ENCODE data around the gene RSPO1. TPM values are rescaled to one million over a fixed set of nuclear protein-coding genes. Genes with fewer than 3 reads are reported as not detected.

Gene RSPO1
- polyA plus RNA-seq, 4 donors: 0.27 to 1.2 TPM; not detected in 2

DNA sequence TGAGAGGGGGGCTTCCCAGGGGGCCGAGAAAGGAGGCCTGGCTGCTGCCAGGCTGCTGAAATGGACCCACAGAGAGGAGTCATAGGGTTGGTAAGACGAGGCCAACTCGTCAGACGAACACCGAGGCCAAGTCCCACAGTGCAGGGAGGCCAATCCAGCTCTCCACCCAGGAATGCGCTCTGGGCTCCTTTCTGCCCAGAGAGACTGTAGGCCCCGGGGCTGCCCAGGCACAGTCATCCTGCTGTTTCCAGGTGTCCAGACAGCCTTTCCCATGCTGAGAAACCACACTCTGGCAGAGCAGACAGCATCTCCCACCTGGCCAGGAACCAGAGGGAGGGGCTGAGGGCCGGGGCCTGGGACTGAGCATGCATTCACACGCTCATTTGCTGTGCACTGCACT lies 26.7 kb upstream of the RSPO1 start:
- Histone ChIP-seq H3K9me3 (ENCODE audit: control insufficient read depth in 2 of 2, insufficient read depth in 1 of 2, low read depth in 1 of 2, low read length in 1 of 2) (no peaks in the 10 kb centered on the region), H3K4me1 (ENCODE audit: control insufficient read depth in 3 of 3, insufficient read depth in 2 of 3, low read depth in 1 of 3, low read length in 2 of 3) (no peaks in the 10 kb centered on the region), H3K36me3 (ENCODE audit: control insufficient read depth in 3 of 3, insufficient read depth in 2 of 3, low read depth in 1 of 3, low read length in 3 of 3) (no peaks in the 10 kb centered on the region), H3K27ac (ENCODE audit: low read depth in 1 of 3, low read length in 2 of 3) (no peak overlapping the region), H3K27me3 (ENCODE audit: control insufficient read depth in 3 of 3, insufficient read depth in 3 of 3, low read length in 3 of 3) (peaks cover 0 to 10% (median 5%) of the 10 kb centered on the region in 3 donors), H3K4me3 (ENCODE audit: low read depth in 1 of 3, low read length in 3 of 3) (no peak overlapping the region)
- DNase-seq: no peak
- WGBS, 3 donors: 69 to 71% (median 70%) methylated on average over 9 of the region's 9 CpGs
- FAIRE-seq: no peak

DNA sequence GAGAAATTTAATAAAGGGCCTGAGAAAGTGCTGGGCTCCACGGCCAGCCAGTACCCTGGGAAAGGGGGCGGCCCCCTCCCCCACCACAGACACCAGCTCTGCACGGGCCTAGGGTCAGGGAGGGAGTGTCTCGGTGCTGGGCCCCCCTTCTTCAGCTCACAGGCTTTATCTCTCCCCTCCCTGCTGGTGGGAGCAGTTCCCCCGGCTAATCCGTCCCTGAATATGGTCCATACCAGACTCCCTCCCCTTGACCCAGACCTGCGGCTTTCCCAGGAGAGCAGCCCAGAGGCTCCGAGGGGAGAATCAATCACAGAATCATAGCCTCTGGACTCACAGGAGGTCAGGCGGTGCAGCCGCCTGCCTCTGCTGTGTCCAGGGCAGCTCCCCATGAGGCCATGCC lies 26.0 kb upstream of the RSPO1 start:
- FAIRE-seq: no peak
- WGBS, 3 donors: 29 to 36% (median 33%) methylated on average over 10 of the region's 10 CpGs
- H3K27me3 ChIP-seq (ENCODE audit: control insufficient read depth in 3 of 3, insufficient read depth in 3 of 3, low read length in 3 of 3): peaks cover 0 to 10% (median 5%) of the 10 kb centered on the region in 3 donors
- H3K9me3 ChIP-seq (ENCODE audit: control insufficient read depth in 2 of 2, insufficient read depth in 1 of 2, low read depth in 1 of 2, low read length in 1 of 2): no peaks in the 10 kb centered on the region
- H3K36me3 ChIP-seq (ENCODE audit: control insufficient read depth in 3 of 3, insufficient read depth in 2 of 3, low read depth in 1 of 3, low read length in 3 of 3): no peaks in the 10 kb centered on the region
- H3K4me1 ChIP-seq (ENCODE audit: control insufficient read depth in 3 of 3, insufficient read depth in 2 of 3, low read depth in 1 of 3, low read length in 2 of 3): no peaks in the 10 kb centered on the region
- no peak overlapping the region for H3K27ac ChIP-seq (ENCODE audit: low read depth in 1 of 3, low read length in 2 of 3)
- DNase-seq: no peak
- no peak overlapping the region for H3K4me3 ChIP-seq (ENCODE audit: low read depth in 1 of 3, low read length in 3 of 3)

DNA sequence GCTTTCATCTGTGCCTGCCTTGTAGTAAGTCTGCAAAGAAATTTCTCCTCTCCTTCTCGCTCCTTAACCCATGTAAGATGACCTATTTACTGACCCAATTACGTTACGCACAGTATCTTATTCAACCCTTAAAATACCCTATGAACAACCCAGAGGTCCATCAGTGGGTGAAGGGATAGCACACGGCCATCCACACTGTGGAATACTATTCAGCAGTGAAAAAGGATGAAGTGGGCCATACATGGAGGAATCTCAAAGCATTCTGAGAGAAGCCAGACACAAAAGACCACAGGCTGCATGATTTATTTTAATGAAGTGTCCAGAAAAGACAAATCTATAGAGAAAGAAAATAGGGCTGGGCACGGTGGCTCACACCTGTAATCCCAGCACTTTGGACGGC lies 23.8 kb upstream of the RSPO1 start:
- no peak overlapping the region for H3K4me3 ChIP-seq (ENCODE audit: low read depth in 1 of 3, low read length in 3 of 3)
- WGBS, 3 donors: 75 to 89% (median 84%) methylated on average over 6 of the region's 6 CpGs
- H3K27me3 ChIP-seq (ENCODE audit: control insufficient read depth in 3 of 3, insufficient read depth in 3 of 3, low read length in 3 of 3): peaks cover 0 to 10% (median 5%) of the 10 kb centered on the region in 3 donors
- H3K9me3 ChIP-seq (ENCODE audit: control insufficient read depth in 2 of 2, insufficient read depth in 1 of 2, low read depth in 1 of 2, low read length in 1 of 2): no peaks in the 10 kb centered on the region
- H3K4me1 ChIP-seq (ENCODE audit: control insufficient read depth in 3 of 3, insufficient read depth in 2 of 3, low read depth in 1 of 3, low read length in 2 of 3): no peaks in the 10 kb centered on the region
- DNase-seq (no peak), FAIRE-seq (no peak)
- no peaks in the 10 kb centered on the region for H3K36me3 ChIP-seq (ENCODE audit: control insufficient read depth in 3 of 3, insufficient read depth in 2 of 3, low read depth in 1 of 3, low read length in 3 of 3)
- H3K27ac ChIP-seq (ENCODE audit: low read depth in 1 of 3, low read length in 2 of 3): no peak overlapping the region

DNA sequence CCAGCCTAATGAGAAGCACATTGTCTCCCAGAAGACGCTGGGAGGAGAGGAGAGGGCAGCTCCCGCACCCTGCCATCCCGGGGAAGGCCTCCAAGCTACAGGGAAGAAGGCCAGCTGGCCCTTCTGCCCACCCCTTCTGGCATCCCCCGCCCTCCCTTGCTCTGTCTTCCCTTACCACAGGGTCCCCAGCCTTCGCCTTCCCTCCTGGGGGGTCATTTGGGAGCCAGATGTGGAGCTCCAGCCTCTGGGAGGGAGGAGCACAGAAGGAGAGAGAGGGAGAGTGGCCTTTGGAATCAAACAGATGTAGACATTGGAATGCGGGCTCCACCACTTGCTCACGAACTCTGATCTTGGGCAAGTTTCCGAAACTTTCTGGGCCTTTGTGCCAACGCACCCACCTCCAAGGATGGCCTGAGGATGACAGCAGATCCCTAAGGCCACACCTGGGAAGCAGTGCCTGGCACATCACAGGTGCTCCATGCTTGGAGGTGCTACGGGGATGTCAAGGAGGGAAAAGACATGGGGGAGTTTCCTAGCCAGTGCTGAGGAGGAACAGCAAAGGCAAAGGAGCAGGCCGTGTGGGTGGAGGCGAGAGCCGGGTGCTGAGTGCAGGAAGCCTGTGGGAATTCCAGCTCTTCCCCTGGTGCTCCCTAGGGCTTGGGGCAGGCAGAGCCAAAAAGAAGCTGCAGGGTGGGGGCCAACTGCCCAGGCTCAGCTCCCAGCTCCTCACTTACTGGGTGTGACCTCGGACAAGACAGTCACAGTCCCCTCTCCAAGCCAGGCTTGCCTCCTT lies 23.1 kb upstream of the RSPO1 start:
- DNase-seq: no peak
- no peaks in the 10 kb centered on the region for H3K4me1 ChIP-seq (ENCODE audit: control insufficient read depth in 3 of 3, insufficient read depth in 2 of 3, low read depth in 1 of 3, low read length in 2 of 3)
- H3K4me3 ChIP-seq (ENCODE audit: low read depth in 1 of 3, low read length in 3 of 3): no peak overlapping the region
- WGBS, 3 donors: 52 to 66% (median 60%) methylated on average over 13 to 14 of the region's 14 CpGs
- H3K36me3 ChIP-seq (ENCODE audit: control insufficient read depth in 3 of 3, insufficient read depth in 2 of 3, low read depth in 1 of 3, low read length in 3 of 3): no peaks in the 10 kb centered on the region
- no peak overlapping the region for H3K27ac ChIP-seq (ENCODE audit: low read depth in 1 of 3, low read length in 2 of 3)
- no peak for FAIRE-seq
- no peaks in the 10 kb centered on the region for H3K9me3 ChIP-seq (ENCODE audit: control insufficient read depth in 2 of 2, insufficient read depth in 1 of 2, low read depth in 1 of 2, low read length in 1 of 2)
- H3K27me3 ChIP-seq (ENCODE audit: control insufficient read depth in 3 of 3, insufficient read depth in 3 of 3, low read length in 3 of 3): peaks cover 0 to 10% (median 5%) of the 10 kb centered on the region in 3 donors

DNA sequence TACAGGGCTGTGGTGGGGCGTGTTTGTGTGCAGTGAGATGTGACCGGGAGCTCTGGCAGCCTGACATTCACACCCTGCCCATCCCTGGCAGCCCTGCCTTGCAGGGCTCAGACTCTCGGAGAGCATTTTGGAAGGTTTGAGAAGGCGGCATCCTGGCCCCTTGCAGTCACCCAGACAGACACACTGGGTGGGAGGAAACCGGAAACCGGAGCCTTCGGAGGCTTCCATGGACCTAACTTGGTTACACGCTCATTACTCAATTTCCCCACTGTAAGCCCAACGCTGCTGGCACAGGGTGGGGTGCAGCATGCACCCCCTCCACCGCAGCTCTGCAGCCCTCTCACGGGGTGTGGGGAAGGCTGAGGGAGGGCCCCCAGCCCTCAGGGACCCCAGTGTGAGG lies 22.2 kb upstream of the RSPO1 start:
- Histone ChIP-seq H3K27me3 (ENCODE audit: control insufficient read depth in 3 of 3, insufficient read depth in 3 of 3, low read length in 3 of 3) (peaks cover 0 to 10% (median 5%) of the 10 kb centered on the region in 3 donors), H3K27ac (ENCODE audit: low read depth in 1 of 3, low read length in 2 of 3) (no peak overlapping the region), H3K4me1 (ENCODE audit: control insufficient read depth in 3 of 3, insufficient read depth in 2 of 3, low read depth in 1 of 3, low read length in 2 of 3) (no peaks in the 10 kb centered on the region), H3K4me3 (ENCODE audit: low read depth in 1 of 3, low read length in 3 of 3) (no peak overlapping the region), H3K36me3 (ENCODE audit: control insufficient read depth in 3 of 3, insufficient read depth in 2 of 3, low read depth in 1 of 3, low read length in 3 of 3) (no peaks in the 10 kb centered on the region), H3K9me3 (ENCODE audit: control insufficient read depth in 2 of 2, insufficient read depth in 1 of 2, low read depth in 1 of 2, low read length in 1 of 2) (no peaks in the 10 kb centered on the region)
- FAIRE-seq (no peak), DNase-seq (no peak)
- 78 to 79% (median 79%) methylated on average over 11 of the region's 11 CpGs for WGBS, 3 donors

DNA sequence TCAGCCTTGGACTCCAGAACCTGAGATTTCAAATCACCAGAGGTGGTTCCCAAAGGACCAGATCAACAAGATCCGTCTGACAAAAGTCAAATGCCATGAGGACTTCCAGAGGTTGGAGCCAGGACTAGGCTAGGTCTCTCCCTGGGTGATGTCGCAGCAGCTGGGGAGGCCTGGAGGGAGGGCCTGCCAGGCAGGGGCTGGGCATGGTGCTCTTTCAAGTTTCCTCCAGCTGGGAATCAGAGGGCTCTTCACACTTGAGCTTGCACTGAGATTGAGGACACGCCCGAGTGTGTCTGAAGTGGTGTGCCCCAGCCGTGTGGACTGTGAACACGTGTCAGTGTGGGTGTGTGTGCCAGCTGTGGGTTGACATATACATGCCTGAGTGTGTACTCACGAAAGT lies 21.3 kb upstream of the RSPO1 start:
- Histone ChIP-seq H3K9me3 (ENCODE audit: control insufficient read depth in 2 of 2, insufficient read depth in 1 of 2, low read depth in 1 of 2, low read length in 1 of 2) (no peaks in the 10 kb centered on the region), H3K4me1 (ENCODE audit: control insufficient read depth in 3 of 3, insufficient read depth in 2 of 3, low read depth in 1 of 3, low read length in 2 of 3) (no peaks in the 10 kb centered on the region), H3K27me3 (ENCODE audit: control insufficient read depth in 3 of 3, insufficient read depth in 3 of 3, low read length in 3 of 3) (peaks cover 0 to 10% (median 5%) of the 10 kb centered on the region in 3 donors), H3K4me3 (ENCODE audit: low read depth in 1 of 3, low read length in 3 of 3) (no peak overlapping the region), H3K27ac (ENCODE audit: low read depth in 1 of 3, low read length in 2 of 3) (no peak overlapping the region), H3K36me3 (ENCODE audit: control insufficient read depth in 3 of 3, insufficient read depth in 2 of 3, low read depth in 1 of 3, low read length in 3 of 3) (no peaks in the 10 kb centered on the region)
- DNase-seq: no peak
- WGBS, 3 donors: 20 to 53% (median 46%) methylated on average over 7 of the region's 7 CpGs
- no peak for FAIRE-seq

DNA sequence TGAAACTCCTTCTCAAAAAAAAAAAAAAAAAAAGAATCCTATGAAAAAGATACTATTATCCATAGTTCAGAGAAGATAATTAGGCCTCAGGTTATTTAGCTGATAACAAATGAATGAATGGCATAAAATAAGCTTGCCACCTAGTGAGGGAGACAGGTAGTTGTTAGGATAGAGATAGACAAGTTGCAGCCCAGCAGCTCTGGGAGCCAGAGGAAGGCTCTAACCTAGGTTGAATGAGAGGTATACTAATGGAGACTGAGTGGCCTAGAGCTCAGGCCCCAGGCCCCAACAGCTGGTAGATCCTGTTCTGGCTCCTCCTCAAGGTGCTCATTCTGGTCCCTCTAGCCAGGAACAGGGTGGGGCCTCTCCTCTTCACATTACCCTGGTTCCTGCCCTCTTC lies 20.6 kb upstream of the RSPO1 start:
- Histone ChIP-seq H3K27ac (ENCODE audit: low read depth in 1 of 3, low read length in 2 of 3) (no peak overlapping the region), H3K27me3 (ENCODE audit: control insufficient read depth in 3 of 3, insufficient read depth in 3 of 3, low read length in 3 of 3) (peaks cover 0 to 6% (median 5%) of the 10 kb centered on the region in 3 donors), H3K4me3 (ENCODE audit: low read depth in 1 of 3, low read length in 3 of 3) (no peak overlapping the region), H3K9me3 (ENCODE audit: control insufficient read depth in 2 of 2, insufficient read depth in 1 of 2, low read depth in 1 of 2, low read length in 1 of 2) (no peaks in the 10 kb centered on the region), H3K36me3 (ENCODE audit: control insufficient read depth in 3 of 3, insufficient read depth in 2 of 3, low read depth in 1 of 3, low read length in 3 of 3) (no peaks in the 10 kb centered on the region), H3K4me1 (ENCODE audit: control insufficient read depth in 3 of 3, insufficient read depth in 2 of 3, low read depth in 1 of 3, low read length in 2 of 3) (no peaks in the 10 kb centered on the region)
- FAIRE-seq (no peak), DNase-seq (no peak)

DNA sequence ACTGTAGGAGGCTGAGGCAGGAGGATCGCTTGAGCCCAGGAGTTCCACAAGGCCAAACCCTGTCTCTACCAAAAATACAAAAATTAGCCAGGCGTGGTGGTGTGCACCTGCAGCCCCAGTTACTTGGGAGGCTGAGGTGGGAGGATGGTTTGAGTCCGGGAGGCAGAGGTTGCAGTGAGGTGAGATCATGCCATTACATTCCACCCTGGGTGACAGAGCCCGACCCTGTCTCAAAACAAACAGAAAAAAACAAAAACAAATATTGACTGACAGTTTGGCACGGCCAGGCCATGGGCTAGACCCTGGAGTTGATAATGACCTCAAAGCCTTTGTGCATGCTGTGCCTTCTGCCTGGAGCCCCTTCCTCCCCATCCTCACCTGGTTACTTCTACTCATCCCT lies 19.2 kb upstream of the RSPO1 start:
- Histone ChIP-seq H3K27me3 (ENCODE audit: control insufficient read depth in 3 of 3, insufficient read depth in 3 of 3, low read length in 3 of 3) (peaks cover 0 to 2% (median 2%) of the 10 kb centered on the region in 3 donors), H3K9me3 (ENCODE audit: control insufficient read depth in 2 of 2, insufficient read depth in 1 of 2, low read depth in 1 of 2, low read length in 1 of 2) (no peaks in the 10 kb centered on the region), H3K36me3 (ENCODE audit: control insufficient read depth in 3 of 3, insufficient read depth in 2 of 3, low read depth in 1 of 3, low read length in 3 of 3) (no peaks in the 10 kb centered on the region), H3K27ac (ENCODE audit: low read depth in 1 of 3, low read length in 2 of 3) (no peak overlapping the region), H3K4me1 (ENCODE audit: control insufficient read depth in 3 of 3, insufficient read depth in 2 of 3, low read depth in 1 of 3, low read length in 2 of 3) (no peaks in the 10 kb centered on the region), H3K4me3 (ENCODE audit: low read depth in 1 of 3, low read length in 3 of 3) (no peak overlapping the region)
- WGBS, 3 donors: 53 to 62% (median 56%) methylated on average over 5 of the region's 5 CpGs
- FAIRE-seq (no peak), DNase-seq (no peak)

DNA sequence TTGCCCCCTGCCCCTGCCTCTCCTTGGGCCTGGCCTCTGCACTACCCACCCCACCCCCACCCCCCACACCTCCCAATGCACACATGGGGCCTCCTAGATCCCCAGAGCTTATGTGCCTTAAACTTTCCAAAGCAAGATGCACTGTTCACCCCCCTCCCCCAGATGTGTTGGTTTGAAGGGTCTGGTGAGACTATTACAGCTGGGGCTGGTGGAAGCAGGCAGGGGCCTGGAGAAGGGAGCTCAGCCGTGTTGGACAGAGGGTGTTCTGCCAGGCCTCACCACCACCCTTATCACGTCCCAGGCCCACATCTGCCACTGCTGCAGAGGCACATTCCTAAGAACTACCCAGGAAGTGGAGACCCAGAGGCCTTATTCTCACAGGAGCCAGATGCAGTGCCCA lies 18.3 kb upstream of the RSPO1 start:
- DNase-seq: no peak
- H3K4me1 ChIP-seq (ENCODE audit: control insufficient read depth in 3 of 3, insufficient read depth in 2 of 3, low read depth in 1 of 3, low read length in 2 of 3): no peaks in the 10 kb centered on the region
- no peak overlapping the region for H3K27ac ChIP-seq (ENCODE audit: low read depth in 1 of 3, low read length in 2 of 3)
- H3K9me3 ChIP-seq (ENCODE audit: control insufficient read depth in 2 of 2, insufficient read depth in 1 of 2, low read depth in 1 of 2, low read length in 1 of 2): no peaks in the 10 kb centered on the region
- FAIRE-seq: no peak
- H3K4me3 ChIP-seq (ENCODE audit: low read depth in 1 of 3, low read length in 3 of 3): no peak overlapping the region
- H3K27me3 ChIP-seq (ENCODE audit: control insufficient read depth in 3 of 3, insufficient read depth in 3 of 3, low read length in 3 of 3): peaks cover 0 to 2% (median 2%) of the 10 kb centered on the region in 3 donors
- 44 to 70% (median 59%) methylated on average over 2 of the region's 2 CpGs for WGBS, 3 donors
- no peaks in the 10 kb centered on the region for H3K36me3 ChIP-seq (ENCODE audit: control insufficient read depth in 3 of 3, insufficient read depth in 2 of 3, low read depth in 1 of 3, low read length in 3 of 3)

Measured in small intestine (tissue), 7 donors.